CMK (cell line): ENCODE results near the gene TMC3.
"Not testable (repeated sequence)": the region's sequence is repeated elsewhere in the genome, so short reads cannot be mapped to it uniquely, and the experiment has no call there.

Experiments used
- DNase-seq: peaks from one replicate; pipeline ENCODE4 v3.0.0-alpha.2; 2010; ENCODE audit warnings: low read depth

Gene TMC3

DNA sequence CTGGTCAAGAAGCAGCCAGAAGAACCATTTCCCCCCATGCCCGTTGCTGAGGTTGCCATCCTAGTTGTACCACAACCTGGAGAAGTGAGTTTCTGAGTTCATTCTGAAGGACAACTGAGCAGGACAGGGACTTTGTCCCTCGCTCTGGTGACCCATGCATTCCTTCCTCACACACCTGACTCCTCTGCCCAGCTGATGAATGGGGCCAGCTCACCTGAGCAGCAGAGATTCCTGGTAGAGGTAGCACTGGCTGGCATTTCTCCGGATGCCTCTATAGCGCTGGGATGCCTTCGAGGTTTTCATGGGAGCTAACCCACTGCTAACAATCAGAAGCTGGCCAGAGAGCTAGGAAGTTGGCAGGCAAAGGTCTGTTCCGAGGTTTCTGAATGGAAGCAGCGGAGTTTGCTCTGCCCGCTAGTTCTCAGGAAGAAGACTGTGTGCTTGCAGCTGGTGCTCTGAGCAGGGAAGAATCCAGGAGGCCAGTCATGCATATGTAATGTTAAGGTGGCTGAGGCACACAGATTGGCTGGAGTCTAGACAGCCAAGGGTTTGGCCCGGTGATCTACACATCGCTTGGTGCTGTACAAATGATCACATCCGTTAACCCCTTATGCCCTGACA lies at the start of gene TMC3:
TMC3 (minus strand) TSS at position 439 of the 621 bp plus-strand sequence; CDS start at position 303, 136 bp downstream.
- no peak for DNase-seq

DNA sequence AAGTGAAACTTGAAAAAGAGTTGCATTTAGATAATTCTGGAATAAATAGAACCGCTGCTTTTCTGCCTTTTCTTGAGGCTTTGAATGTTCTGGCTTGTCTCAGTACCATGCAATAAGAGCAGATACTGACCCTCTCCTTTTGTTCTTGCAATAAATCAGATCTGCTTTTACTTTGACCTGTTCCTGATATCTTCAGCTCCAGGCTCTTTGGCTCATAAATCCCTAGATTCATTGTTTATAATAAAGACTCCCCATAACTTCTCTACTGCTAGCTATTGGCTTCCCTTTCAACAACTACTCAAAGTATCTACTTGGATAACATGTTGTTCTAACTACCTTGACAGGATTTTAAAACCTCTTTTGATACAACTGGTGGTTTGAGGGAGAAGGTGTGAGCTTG lies 47.4 kb upstream of the TMC3 start:
- no peak for DNase-seq

DNA sequence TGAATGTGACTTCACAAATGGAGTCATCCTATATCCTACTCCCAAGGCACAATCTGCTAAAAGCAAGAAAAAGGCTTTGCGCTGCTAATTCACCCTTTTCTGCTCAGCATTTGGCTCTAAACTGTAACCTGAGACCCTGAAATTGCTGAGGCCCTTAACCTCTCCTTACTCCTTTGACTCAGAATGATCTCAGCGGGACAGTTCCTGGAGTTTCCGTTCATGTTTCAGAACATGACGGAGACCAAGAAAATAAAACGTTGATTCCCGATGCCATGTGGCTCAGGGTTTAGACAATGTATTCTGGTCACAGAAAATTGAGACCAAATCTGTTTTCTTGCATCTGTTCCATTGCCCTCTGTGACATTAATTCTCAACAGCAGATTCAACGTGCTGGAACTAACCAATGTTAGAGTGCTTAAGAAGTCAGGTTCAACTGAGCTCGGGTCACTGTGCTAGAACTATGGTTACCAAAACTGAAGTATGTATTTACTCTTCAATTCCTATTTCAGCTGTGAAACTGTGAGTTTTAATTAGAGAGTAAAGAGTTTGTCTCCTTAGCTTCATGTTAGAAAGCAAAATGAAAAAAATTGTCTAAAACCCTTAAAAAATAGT lies 45.4 kb upstream of the TMC3 start:
- no peak for DNase-seq

DNA sequence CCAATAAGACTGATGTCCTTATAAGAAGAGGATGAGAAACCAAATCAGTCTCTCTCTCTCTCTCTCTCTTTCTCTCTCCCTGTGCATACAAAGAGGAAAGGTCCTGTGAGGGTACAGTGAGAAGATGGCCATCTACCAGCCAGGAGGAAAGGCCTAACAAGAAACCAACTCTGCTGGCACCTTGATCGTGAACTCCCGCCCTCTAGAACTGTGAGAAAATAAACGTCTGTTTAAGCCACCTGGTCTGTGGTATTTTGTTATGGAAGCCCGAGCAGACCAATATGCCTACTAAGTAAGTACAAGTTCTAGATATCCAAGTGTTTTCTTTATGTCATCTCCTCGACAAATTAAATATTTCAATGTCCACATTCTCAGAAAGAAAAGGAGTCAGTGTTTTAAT lies 44.9 kb upstream of the TMC3 start:
- no peak for DNase-seq

DNA sequence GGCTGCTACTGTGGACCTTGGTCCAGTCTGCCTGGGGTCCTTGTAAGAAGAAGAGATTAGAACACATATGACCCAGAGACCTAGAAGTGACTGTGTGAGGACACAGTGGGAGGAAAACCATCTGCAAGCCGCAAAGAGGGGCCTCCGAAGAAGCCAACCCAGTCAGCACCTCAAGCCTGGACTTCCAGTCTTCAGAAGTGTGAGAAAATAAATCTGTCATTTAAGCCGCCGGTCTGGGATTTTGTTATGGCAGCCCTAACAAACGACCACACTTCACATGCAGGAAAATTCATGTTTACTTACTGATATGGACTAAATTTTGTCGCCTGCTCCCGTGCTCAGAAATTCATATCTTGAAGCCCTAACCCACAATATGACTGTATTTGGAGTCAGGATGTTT lies 44.4 kb upstream of the TMC3 start:
- DNase-seq: no peak

DNA sequence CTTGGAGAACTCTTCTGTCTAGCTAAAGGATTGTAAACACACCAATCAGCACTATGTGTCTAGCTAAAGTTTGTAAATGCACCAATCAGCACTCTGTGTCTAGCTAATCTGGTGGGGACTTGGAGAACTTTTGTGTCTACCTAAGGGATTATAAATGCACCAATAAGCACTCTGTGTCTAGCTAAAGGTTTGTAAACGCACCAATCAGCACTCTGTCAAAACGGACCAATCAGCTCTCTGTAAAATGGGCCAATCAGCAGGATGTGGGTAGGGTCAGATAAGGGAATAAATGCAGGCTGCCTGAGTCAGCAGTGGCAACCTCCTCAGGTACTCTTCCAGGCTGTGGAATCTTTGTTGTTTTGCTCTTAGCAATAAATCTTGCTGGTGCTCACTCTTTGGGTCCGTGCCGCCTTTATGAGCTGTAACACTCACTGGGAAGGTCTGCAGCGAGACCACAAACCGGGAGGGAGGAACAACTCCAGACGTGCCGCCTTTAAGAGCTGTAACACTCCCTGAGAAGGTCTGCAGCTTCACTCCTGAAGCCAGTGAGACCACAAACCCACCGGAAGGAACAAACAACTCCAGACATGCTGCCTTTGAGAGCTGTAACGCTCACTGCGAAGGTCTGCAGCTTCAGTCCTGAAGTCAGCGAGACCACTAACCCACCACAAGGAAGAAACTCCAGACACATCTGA lies 40.4 kb upstream of the TMC3 start:
- not testable (repeated sequence) for DNase-seq

DNA sequence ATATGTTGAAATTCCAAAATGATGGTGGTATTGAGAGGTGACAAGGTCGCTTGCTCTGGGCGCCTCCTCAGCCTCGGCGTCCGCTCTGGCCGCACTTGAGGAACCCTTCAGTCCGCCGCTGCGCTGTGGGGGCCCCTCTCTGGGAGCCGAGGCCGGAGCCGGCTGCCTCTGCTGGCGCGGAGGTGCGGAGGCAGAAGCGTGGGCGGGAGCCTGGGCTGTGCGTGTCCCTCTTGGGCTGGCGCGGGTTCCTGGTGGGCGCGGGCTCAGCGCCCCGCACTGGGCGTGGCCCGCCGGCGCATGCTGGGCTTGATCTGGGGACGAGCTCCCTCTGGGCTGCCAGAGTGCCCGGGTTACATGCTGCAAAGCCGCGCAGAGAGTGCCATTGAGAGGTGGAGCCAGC lies 39.8 kb upstream of the TMC3 start:
- no peak for DNase-seq

DNA sequence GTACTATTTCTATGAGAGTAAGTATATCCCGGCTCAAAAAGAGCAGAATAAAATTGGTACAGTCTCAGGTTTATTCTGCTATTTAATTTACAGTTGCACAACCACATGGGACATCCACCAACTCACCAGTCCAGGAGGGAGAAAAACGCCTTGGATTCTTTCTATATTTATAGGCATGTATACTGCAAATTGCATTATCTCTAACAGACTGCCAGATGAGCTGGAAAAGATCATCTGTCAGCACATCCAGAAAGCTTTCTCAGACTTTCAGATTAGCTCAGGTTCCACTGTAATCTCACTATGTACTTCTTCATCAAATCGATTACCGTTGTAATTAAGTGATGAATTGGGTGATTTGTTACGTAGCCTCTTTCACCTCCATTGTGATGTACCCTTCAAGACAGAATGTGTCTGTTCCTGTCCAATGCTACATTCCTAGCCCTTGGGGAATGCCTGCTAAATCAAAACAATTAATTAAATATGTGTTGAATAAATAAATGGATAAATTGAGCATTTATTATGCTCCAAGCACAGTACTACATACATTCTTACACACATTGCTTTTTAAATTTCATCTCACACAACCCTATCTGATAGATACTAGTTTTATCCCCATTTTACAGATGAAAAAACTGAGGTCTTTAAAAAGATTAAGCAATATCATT lies 38.1 kb upstream of the TMC3 start:
- DNase-seq: no peak

DNA sequence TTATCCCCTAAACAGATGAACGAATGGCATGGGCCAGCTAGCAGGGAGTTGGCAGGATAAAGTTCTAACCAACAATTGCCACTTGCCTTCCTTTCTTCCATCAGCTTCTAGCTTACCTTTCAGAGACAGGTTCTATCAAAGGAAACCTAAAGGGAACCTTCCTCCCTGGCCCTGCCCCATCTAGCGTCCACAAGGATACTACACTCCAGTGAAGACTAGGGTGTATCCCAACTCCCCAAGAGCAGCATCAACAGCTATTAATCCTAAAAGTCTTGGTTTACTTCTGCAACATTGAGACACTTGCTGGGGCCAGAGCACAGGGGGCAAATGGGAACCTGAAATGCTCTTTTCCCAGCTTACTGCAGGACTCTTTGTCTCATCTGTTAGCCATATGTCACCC lies 37.0 kb upstream of the TMC3 start:
- no peak for DNase-seq

DNA sequence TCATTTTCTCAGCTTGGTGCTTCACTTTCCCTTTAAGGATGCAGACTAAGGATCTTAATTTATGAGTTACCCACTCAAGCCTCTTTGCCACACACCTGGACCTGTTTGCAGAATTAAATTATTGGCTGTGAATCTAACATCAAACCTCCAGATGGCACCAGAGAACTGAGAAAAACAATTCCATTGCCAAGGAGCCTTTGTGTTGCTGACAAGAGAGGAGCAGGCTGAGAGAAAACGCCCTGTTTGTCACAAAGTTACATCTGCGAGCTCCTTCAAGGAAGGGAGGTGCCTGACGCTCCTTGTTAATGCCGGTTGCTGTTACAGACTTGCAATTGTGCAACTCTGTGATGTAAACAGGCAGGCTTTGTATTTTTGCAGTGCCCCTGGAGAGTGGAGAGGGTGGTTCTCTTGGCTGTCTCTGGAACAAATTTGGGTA lies 36.3 kb upstream of the TMC3 start:
- no peak for DNase-seq

DNA sequence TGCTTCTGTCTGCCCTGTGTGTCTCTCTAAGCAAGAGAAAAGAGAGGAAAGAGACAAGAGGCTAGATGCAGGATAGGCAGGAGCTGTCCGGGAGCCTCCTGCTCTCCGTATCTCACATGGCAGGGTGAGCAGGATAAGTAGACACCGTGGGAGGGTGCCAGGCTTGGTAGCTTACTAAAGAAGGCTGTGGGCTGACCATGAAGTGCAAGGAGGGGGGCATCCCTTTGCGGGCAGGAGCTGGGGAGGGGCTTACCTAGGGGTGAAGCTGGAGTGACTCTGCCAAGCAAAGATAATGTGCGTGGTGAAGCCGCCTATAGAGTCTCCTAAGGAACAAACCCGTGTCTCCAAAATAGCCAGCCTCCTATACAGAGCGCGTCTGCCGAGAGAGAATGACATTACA lies 33.7 kb upstream of the TMC3 start:
- DNase-seq: no peak

DNA sequence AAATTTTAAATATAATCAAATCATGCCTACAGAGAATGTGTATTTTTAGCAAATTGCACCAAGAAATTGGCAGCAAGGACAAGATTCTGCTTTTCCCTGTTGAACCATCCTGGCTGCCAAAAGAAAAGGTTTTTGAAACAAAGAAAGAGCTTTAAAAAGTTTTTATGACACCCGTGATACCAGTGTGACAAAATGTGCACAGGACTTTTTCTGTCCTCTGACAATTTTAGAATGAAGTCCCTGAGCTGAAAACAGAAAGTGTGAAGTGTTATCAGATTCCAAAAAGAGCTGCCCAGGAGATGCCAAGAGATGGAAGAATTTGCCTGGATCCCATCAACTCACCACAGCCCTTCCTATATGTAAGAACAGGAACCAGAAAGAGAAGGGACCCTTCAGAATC lies 33.2 kb upstream of the TMC3 start:
- DNase-seq: no peak

DNA sequence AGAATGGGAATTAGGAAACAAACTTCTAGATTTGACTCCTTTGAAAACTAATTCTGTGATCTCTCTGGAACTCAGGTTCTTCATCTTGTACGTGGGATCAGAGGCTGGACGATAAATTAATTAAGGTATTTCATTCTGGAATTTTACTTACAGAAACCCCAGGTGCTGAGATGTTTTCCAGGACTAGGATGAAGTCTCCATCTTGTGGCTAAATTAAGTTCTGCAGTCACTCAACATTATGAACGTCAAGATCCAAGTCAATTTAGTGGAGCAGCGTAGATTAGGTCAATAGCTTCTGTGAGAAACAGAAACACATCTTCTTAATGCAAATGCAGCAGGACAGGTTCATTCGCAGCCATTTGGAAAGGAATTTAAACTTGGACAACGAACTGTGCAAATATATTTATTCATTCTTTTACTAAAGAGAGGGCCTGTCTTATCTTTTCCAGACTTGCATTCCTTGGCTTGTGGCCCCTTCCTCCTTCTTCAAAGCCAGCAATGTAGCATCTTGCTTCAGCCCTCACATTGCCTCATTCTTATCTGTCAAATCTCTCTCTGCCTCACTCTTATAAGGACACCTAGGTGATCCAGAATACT lies 26.7 kb upstream of the TMC3 start:
- DNase-seq: no peak

DNA sequence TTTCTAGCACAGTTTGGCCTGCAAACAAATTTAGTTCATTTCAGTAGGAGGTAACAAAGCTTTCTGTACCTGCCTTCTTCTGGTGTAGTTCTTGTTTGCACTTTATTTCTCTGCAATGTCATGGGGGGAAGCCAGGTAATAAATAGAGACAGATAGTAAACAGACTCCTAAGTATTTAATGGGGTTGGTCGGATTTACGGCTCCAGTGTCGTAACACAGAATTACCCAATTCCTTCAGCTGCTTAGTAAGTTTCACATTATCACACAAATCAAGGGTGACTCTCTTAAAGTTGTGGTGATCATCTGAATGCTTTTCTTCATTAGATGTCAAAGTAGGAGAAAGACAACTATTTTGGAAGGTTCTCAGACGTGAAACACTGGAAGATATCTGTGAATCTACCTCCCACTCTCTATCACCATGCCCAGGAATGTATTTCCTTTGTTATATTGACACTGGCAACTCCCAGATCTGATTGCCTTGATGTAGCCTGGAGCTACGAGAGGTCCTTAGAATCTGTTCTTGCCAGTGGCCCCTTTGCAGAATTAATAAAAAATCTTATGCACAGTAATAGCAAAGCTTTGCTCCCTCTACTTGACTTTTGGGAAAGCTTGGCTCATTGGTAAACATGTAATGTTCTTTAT lies 25.0 kb upstream of the TMC3 start:
- DNase-seq: no peak

DNA sequence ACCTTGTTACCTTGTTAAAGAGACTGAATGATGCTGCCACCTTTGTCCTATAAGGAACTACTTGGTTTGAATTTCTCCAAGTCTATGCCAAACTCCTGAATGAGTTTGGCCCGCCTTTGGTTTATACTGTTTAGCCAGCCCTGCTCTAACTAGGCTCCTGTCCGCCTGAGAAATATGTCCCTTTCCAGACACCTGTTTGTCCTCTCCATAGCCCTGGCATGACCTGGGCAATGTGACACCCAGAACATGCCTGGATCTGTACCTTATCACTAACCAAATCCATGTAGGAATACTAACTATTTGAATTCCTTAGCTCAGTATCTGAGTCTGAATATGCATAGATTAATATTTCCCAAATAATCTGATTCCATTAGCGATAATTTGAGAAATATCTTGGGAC lies 24.4 kb upstream of the TMC3 start:
- no peak for DNase-seq

DNA sequence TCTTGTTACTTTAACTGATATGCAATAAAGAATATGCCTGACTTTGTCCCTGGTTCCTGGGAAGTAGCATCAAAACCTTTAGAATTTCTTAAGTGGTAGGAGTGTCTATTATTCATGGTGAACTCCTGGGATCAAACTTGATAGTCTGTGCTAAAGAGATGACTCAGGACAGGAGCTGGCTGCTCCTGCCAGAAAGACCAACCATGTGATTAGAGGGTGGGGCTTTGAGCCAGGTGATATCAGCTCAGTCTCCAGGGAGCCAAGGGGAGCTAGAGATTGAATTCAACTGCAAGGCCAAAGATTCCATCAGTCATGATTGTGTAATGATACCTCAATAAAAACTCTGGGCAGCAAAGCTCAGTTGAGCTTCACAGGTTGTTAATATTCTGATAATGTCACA lies 20.6 kb upstream of the TMC3 start:
- no peak for DNase-seq

DNA sequence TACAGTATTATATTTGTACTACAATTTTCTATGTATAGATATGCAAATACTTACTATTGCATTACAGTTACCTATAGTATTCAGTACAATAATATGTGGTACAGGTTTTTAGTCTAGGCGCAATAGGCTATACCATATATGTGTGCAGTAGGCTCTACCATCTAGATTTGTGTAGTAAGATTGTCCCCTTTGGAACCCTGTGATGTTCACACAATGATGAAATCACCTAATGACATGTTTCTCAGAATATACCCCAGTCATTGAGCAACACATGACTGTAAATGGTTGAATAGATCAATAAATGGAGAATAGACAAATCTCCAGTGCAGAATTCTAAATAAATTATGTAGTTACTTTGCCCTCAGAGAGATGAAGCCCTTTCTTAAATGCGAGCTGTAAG lies 17.6 kb upstream of the TMC3 start:
- no peak for DNase-seq

DNA sequence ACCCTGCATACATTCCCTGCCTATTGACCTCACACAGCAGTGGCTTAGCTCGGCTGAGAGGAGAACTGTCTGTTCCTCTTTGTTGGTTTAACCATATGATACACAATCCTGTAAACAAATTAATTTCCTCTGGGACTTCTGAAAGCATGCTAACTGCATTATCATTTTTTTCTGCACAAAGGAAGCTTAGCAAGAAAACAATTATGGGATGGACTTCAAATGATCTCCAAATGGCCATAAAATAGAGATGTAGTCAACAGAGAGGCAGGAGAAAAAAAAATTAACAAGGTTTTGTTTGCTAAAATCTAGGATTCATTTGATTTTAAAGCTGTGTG lies 14.4 kb upstream of the TMC3 start:
- DNase-seq: no peak

DNA sequence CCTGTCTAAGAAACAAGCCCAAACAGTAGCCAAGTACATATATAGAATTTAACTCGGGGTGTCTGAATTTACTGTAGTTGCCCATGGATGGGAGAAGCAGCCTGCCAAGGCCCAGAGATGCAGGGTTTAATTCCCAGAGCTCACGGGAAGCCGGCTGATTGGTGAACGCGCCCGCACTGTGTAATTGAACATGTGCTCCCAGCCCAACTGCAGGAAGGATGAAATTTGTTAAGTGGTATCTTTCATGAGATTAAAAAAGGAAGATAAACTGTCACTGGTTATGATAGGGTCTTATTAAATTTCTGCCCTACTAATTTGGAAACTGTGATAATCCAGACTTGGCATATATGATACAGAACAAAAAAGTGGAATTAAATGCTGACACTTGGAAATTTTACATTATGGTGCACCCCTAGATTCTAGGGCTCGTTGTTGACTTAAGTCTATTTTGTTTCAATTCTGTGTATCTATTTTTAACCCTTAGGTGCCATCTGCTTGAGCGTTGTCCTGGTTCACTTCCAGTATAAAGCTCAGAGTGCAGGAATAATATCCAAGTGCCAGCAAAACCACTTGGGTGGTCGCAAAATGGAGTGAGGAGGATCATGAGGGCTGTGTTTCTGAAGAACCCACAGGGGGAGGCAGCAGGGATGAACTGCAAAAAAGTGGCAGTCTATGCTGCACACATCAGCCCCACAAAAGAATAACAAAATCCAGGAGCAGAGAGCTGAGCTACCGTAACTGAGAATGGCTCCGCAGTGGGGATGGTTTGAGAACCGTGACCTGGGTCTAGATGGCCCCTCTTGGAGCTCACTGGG lies 13.8 kb upstream of the TMC3 start:
- no peak for DNase-seq

DNA sequence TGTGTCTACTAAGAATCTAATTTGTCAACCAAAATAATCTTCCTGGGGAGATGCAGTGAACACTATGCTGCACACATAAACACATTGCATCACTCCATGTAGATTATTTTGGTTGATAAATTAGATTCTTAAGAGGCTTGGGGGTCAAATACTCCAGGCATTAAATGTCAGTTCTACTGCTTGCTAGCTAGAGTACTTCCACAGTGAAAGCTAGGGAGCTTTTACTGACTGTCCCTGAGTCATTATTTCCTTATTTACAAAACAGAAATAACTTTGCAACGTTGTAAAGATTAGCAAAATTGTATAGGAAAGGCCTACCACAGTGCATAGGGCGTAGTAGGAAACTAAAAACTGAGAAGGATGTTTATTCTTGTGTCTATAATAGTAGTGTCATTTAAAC lies 12.9 kb upstream of the TMC3 start:
- no peak for DNase-seq

DNA sequence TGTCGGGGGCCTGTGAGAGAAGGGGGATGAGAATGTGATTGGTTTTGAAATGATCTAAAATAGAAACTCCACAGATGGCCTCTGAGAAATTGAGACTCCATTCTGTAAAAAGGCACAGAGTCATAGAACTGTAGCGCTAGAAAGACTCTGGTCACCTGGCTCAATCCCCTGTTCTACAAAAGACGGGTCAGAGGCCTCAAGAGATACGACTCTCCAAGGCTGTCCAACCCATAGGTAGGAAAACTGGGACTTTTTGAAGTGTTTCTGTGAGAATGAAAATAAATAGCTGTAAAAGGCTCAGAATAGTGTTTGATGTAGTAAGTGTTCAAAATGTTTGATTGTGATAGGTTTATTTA lies 11.7 kb upstream of the TMC3 start:
- DNase-seq: no peak
